K562 (cell line): Measurements from ENCODE around the gene ZNF649. TPM values are rescaled to one million over a fixed set of nuclear protein-coding genes. Genes with fewer than 3 reads are reported as not detected.
A peak's percentile ranks its signal among the peaks of the same experiment; 100 is the strongest.

Experiments used
- BDP1 ChIP-seq: IDR thresholded peaks from 3 replicates; pipeline ENCODE4 v1.6.1; 2011; ENCODE audit not compliant: insufficient read length, insufficient read depth
- CHAMP1 ChIP-seq: fragments of 450-650 bp; IDR thresholded peaks from 2 replicates; pipeline ENCODE4 v1.6.1; 2016; ENCODE audit warnings: mild to moderate bottlenecking
- CSDE1 ChIP-seq, 2 experiments: fragments of 450-650 bp; IDR thresholded peaks; 2 replicates each; pipeline ENCODE4 v1.6.1; 2016; ENCODE audit warnings: mild to moderate bottlenecking in 1 of 2
- FOXP4 ChIP-seq: sonication (generic); formaldehyde crosslinking; IDR thresholded peaks from 2 replicates; pipeline ENCODE4 v1.8.0; 2022; ENCODE audit warnings: mild to moderate bottlenecking, missing genetic modification reagents, borderline replicate concordance
- HOMEZ ChIP-seq: fragments of 250-450 bp; sonication (Bioruptor Pico); IDR thresholded peaks from 2 replicates; pipeline ENCODE4 v1.4.0; 2020; ENCODE audit warnings: mild to moderate bottlenecking, moderate library complexity
- KLF16 ChIP-seq: IDR thresholded peaks from 2 replicates; pipeline ENCODE4 v1.6.1; 2016; ENCODE audit warnings: antibody characterized with exemption
- KLF6 ChIP-seq: fragments of 250-450 bp; sonication (Bioruptor Pico); IDR thresholded peaks from 2 replicates; pipeline ENCODE4 v1.4.0; 2020; ENCODE audit warnings: mild to moderate bottlenecking, moderate library complexity, borderline replicate concordance
- SIX5 ChIP-seq, 2 experiments: IDR thresholded peaks; 2 replicates each; pipeline ENCODE4 v1.6.1; 2011; ENCODE audit warnings: low read length in 2 of 2, borderline replicate concordance in 1 of 2, low read depth in 1 of 2, mild to moderate bottlenecking in 1 of 2, moderate library complexity in 1 of 2; ENCODE audit not compliant: insufficient read depth in 1 of 2
- STAT5A ChIP-seq: IDR thresholded peaks from 2 replicates; pipeline ENCODE4 v1.6.1; 2012; ENCODE audit warnings: low read length, inconsistent platforms, borderline replicate concordance
- ZNF274 ChIP-seq: IDR thresholded peaks from 2 replicates; pipeline ENCODE4 v1.6.1; 2011; ENCODE audit warnings: low read depth, mild to moderate bottlenecking, low read length, moderate library complexity, borderline replicate concordance
- ZNF280B ChIP-seq: fragments of 250-450 bp; sonication (Bioruptor Pico); IDR thresholded peaks from 2 replicates; pipeline ENCODE4 v1.5.1; 2021; ENCODE audit warnings: mild to moderate bottlenecking
- ZNF609 ChIP-seq: sonication (generic); formaldehyde crosslinking; IDR thresholded peaks from 2 replicates; pipeline ENCODE4 v1.8.1; 2023; ENCODE audit warnings: missing genetic modification reagents, mild to moderate bottlenecking, borderline replicate concordance
- ZNF785 ChIP-seq: fragments of 250-450 bp; sonication (Bioruptor Pico); IDR thresholded peaks from 2 replicates; pipeline ENCODE4 v1.4.0; 2020; ENCODE audit warnings: mild to moderate bottlenecking
- polyA plus RNA-seq, 8 experiments: library from polyadenylated mRNA; depleted of rRNA in 4 of 8; stranded (reverse) in 5 of 8; unstranded in 3 of 8; fragments of >200 nt; fragmentation: Nextera tagmentation in 2 of 8; fragmentation: Illumina TruSeq in 1 of 8; extraction: Ambion mirVana in 2 of 8; extraction: Trizol in 1 of 8; gene quantifications; 2 replicates each; pipeline versions ENCODE4 v1.2.1 to v1.2.3, GENCODE V29; 2011 to 2014; ENCODE audit warnings: inconsistent platforms in 1 of 8, missing spikeins in 1 of 8
- total RNA-seq, 7 experiments: library from RNA; depleted of rRNA in 6 of 7; stranded (reverse); fragments of >200 nt in 6 of 7; fragmentation: Illumina TruSeq in 2 of 7; extraction: Trizol in 2 of 7; gene quantifications; 2 replicates each; pipeline versions ENCODE4 v1.2.1 to v1.2.3, GENCODE V29; 2011 to 2021; ENCODE audit warnings: low replicate concordance in 1 of 7

ZNF649 gene
- total and polyA plus RNA-seq, 9 of the 15 experiments (the other 6 are each of a cell fraction or from before 2014, with no cell fraction given) = 1.4 to 14.9 (median 8.3) TPM

GRCh38 chr19:51904331-51905165 lies at the start of gene ZNF649 (continued):
- no peak for TF ChIP-seq ZNF609
- peak; percentile 52; the same call in 1 of the 2 replicates for TF ChIP-seq FOXP4 (CRISPR knock-in tag)
- peak in 1 of 2 experiments; percentile 97; a peak in 2 of 4 replicates for TF ChIP-seq CSDE1 (IDR thresholded peaks at IDR 0.05)
- 0 out of 2 replicates have a peak, but pooled peaks have one; percentile 37 for TF ChIP-seq CHAMP1
- TF ChIP-seq STAT5A = no peak
- peak; percentile 68 to 71; a peak in 3 of 4 replicates for TF ChIP-seq SIX5 (IDR thresholded peaks at IDR 0.05; ENCODE audit: borderline replicate concordance in 1 of 2, insufficient read depth in 1 of 2, low read depth in 1 of 2, low read length in 2 of 2)
- TF ChIP-seq BDP1 = no peak
- TF ChIP-seq ZNF785 (CRISPR knock-in tag) = no peak
- no peak for TF ChIP-seq ZNF280B (CRISPR knock-in tag)
- TF ChIP-seq KLF16 = no peak
- no peak for TF ChIP-seq KLF6
- TF ChIP-seq ZNF274 = no peak
- no peak for TF ChIP-seq HOMEZ (CRISPR knock-in tag)
